ENCODE measurements around the gene STIMATE. TPM values are rescaled to one million over a fixed set of nuclear protein-coding genes. Genes with fewer than 3 reads are reported as not detected.

The STIMATE gene
- total and polyA plus RNA-seq, 4 donors, result 14.0 to 24.4 (median 20.9) TPM

DNA sequence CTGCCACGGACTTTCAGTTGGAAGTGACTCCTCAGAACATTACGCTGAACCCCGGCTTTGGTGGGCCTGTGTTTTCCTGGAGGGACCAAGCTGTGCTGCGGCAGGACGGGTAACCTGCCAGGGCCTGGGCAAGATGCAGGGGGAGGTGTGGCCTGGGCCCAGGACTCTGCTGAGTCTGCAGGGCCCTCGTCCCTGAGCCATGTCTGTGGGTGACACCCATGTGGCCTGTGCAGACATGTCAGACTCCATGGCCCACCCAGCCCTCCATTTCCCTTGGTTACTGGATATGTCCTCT is 107.7 kb downstream of the STIMATE start:
- Histone ChIP-seq H3K9ac (ENCODE audit: low read depth in 1 of 2, low read length in 2 of 2) (no peak overlapping the region), H3K27ac (ENCODE audit: low read depth in 1 of 2, low read length in 2 of 2) (peak overlapping the region; percentile 8 to 26), H3K4me3 (ENCODE audit: low read depth in 1 of 3, low read length in 3 of 3) (no peak overlapping the region), H3K36me3 (ENCODE audit: control insufficient read depth in 4 of 4, insufficient read depth in 3 of 4, low read depth in 1 of 4, low read length in 3 of 4) (peaks cover 4 to 42% (median 30%) of the 10 kb centered on the region in 4 donors), H3K9me3 (ENCODE audit: control insufficient read depth in 4 of 4, low read length in 3 of 4) (no peaks in the 10 kb centered on the region), H3K27me3 (ENCODE audit: control insufficient read depth in 4 of 4, insufficient read depth in 4 of 4, low read length in 3 of 4) (no peaks in the 10 kb centered on the region), H3K4me1 (ENCODE audit: control insufficient read depth in 4 of 4, insufficient read depth in 4 of 4, low read length in 3 of 4) (peaks cover 20 to 93% (median 75%) of the 10 kb centered on the region in 4 donors)
- no peak for DNase-seq (ENCODE audit: low spot score)
- WGBS, result 73% methylated on average over 6 of the region's 6 CpGs
- TF ChIP-seq, protein P1, sequence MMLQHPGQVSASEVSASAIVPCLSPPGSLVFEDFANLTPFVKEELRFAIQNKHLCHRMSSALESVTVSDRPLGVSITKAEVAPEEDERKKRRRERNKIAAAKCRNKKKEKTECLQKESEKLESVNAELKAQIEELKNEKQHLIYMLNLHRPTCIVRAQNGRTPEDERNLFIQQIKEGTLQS (IDR thresholded peaks at IDR 0.05), result no peak
- TF ChIP-seq RXRA (IDR thresholded peaks at IDR 0.05) (no peak), YY1 (IDR thresholded peaks at IDR 0.05) (no peak), SP1 (IDR thresholded peaks at IDR 0.05) (no peak), FOXA2 (IDR thresholded peaks at IDR 0.05) (no peak), RAD21 (IDR thresholded peaks at IDR 0.05) (no peak), HNF4A (conservative IDR thresholded peaks at IDR 0.05) (no peak), HNF4G (IDR thresholded peaks at IDR 0.05) (no peak)
- TF ChIP-seq, protein P2, sequence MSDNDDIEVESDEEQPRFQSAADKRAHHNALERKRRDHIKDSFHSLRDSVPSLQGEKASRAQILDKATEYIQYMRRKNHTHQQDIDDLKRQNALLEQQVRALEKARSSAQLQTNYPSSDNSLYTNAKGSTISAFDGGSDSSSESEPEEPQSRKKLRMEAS (IDR thresholded peaks at IDR 0.05), result no peak

DNA sequence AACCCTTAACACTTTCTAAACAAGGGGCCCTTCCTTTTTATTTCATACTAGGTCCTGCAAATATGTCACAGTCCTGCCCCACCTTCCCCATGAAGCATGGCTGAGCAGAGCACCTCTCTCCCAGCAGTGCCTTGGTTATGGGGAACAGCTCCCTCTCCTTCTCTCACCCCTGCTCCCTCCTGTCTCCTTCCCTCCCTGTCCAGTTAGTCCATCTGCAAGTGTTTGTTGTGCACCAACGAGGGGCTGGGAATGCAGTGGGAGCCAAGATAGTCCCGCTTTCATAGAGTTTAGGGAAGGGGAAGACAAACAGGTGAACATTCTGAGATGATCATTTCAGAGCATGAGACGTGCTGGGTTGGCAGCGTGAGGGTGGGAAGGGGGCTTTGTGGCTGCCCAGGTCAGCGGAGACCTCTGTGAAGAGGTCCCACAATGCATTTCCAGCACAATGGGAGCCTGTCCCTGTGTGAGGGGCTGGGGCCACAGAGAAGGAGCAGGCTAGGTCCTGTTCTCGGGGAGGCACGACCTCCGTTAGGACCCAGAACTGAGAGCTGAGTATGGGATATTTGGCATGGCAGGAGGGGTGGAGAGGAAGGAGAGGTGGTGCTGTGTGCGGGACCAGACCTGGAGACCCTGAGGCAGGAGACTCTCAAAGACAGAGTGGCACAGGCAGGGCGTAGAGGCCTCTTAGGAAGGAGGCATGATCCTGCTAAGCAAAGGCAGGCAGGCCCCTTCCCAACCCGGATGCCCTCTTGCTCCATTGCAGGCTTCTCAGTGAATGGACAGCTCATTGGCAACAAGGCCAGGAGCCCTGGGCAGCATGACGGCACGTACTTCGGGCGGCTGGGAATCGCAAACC is 108.2 kb downstream of the STIMATE start:
- TF ChIP-seq HNF4A (conservative IDR thresholded peaks at IDR 0.05), result no peak
- TF ChIP-seq FOXA2 (IDR thresholded peaks at IDR 0.05), result no peak
- TF ChIP-seq FOXA1 (IDR thresholded peaks at IDR 0.05), result no peak
- TF ChIP-seq EGR1 (IDR thresholded peaks at IDR 0.05; ENCODE audit: low read depth in 2 of 2), result no peak
- TF ChIP-seq JUND (IDR thresholded peaks at IDR 0.05), result no peak
- TF ChIP-seq, protein P3, sequence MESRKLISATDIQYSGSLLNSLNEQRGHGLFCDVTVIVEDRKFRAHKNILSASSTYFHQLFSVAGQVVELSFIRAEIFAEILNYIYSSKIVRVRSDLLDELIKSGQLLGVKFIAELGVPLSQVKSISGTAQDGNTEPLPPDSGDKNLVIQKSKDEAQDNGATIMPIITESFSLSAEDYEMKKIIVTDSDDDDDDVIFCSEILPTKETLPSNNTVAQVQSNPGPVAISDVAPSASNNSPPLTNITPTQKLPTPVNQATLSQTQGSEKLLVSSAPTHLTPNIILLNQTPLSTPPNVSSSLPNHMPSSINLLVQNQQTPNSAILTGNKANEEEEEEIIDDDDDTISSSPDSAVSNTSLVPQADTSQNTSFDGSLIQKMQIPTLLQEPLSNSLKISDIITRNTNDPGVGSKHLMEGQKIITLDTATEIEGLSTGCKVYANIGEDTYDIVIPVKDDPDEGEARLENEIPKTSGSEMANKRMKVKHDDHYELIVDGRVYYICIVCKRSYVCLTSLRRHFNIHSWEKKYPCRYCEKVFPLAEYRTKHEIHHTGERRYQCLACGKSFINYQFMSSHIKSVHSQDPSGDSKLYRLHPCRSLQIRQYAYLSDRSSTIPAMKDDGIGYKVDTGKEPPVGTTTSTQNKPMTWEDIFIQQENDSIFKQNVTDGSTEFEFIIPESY (IDR thresholded peaks at IDR 0.05), result no peak
- no peak for TF ChIP-seq HNF4G (IDR thresholded peaks at IDR 0.05)
- TF ChIP-seq RAD21 (IDR thresholded peaks at IDR 0.05), result no peak
- TF ChIP-seq SP1 (IDR thresholded peaks at IDR 0.05), result no peak
- no peak for TF ChIP-seq NR2F2 (IDR thresholded peaks at IDR 0.05)
- TF ChIP-seq YY1 (IDR thresholded peaks at IDR 0.05), result no peak
- TF ChIP-seq, protein P4, sequence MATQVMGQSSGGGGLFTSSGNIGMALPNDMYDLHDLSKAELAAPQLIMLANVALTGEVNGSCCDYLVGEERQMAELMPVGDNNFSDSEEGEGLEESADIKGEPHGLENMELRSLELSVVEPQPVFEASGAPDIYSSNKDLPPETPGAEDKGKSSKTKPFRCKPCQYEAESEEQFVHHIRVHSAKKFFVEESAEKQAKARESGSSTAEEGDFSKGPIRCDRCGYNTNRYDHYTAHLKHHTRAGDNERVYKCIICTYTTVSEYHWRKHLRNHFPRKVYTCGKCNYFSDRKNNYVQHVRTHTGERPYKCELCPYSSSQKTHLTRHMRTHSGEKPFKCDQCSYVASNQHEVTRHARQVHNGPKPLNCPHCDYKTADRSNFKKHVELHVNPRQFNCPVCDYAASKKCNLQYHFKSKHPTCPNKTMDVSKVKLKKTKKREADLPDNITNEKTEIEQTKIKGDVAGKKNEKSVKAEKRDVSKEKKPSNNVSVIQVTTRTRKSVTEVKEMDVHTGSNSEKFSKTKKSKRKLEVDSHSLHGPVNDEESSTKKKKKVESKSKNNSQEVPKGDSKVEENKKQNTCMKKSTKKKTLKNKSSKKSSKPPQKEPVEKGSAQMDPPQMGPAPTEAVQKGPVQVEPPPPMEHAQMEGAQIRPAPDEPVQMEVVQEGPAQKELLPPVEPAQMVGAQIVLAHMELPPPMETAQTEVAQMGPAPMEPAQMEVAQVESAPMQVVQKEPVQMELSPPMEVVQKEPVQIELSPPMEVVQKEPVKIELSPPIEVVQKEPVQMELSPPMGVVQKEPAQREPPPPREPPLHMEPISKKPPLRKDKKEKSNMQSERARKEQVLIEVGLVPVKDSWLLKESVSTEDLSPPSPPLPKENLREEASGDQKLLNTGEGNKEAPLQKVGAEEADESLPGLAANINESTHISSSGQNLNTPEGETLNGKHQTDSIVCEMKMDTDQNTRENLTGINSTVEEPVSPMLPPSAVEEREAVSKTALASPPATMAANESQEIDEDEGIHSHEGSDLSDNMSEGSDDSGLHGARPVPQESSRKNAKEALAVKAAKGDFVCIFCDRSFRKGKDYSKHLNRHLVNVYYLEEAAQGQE (IDR thresholded peaks at IDR 0.05), result no peak
- TF ChIP-seq, protein P2 (IDR thresholded peaks at IDR 0.05), result no peak
- TF ChIP-seq, protein P5, sequence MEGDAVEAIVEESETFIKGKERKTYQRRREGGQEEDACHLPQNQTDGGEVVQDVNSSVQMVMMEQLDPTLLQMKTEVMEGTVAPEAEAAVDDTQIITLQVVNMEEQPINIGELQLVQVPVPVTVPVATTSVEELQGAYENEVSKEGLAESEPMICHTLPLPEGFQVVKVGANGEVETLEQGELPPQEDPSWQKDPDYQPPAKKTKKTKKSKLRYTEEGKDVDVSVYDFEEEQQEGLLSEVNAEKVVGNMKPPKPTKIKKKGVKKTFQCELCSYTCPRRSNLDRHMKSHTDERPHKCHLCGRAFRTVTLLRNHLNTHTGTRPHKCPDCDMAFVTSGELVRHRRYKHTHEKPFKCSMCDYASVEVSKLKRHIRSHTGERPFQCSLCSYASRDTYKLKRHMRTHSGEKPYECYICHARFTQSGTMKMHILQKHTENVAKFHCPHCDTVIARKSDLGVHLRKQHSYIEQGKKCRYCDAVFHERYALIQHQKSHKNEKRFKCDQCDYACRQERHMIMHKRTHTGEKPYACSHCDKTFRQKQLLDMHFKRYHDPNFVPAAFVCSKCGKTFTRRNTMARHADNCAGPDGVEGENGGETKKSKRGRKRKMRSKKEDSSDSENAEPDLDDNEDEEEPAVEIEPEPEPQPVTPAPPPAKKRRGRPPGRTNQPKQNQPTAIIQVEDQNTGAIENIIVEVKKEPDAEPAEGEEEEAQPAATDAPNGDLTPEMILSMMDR (IDR thresholded peaks at IDR 0.05; ENCODE audit: low read depth, low read length, missing input control), result no peak
- no peak for TF ChIP-seq GABPA (IDR thresholded peaks at IDR 0.05 in 1 of 2, conservative IDR thresholded peaks at IDR 0.05 in 1 of 2)
- TF ChIP-seq, protein P1 (IDR thresholded peaks at IDR 0.05), result no peak
- TF ChIP-seq TAF1 (conservative IDR thresholded peaks at IDR 0.05), result no peak
- no peak for TF ChIP-seq RXRA (IDR thresholded peaks at IDR 0.05)
- Histone ChIP-seq H3K27me3 (ENCODE audit: control insufficient read depth in 4 of 4, insufficient read depth in 4 of 4, low read length in 3 of 4) (no peaks in the 10 kb centered on the region), H3K36me3 (ENCODE audit: control insufficient read depth in 4 of 4, insufficient read depth in 3 of 4, low read depth in 1 of 4, low read length in 3 of 4) (peaks cover 7 to 42% (median 31%) of the 10 kb centered on the region in 4 donors), H3K9me3 (ENCODE audit: control insufficient read depth in 4 of 4, low read length in 3 of 4) (no peaks in the 10 kb centered on the region), H3K4me1 (ENCODE audit: control insufficient read depth in 4 of 4, insufficient read depth in 4 of 4, low read length in 3 of 4) (peaks cover 20 to 95% (median 78%) of the 10 kb centered on the region in 4 donors), H3K9ac (ENCODE audit: low read depth in 1 of 2, low read length in 2 of 2) (no peak overlapping the region), H3K27ac (ENCODE audit: low read depth in 1 of 2, low read length in 2 of 2) (peak overlapping the region; percentile 26 to 36), H3K4me3 (ENCODE audit: low read depth in 1 of 3, low read length in 3 of 3) (no peak overlapping the region)
- DNase-seq (ENCODE audit: low spot score), result no peak
- WGBS, result 75% methylated on average over 16 of the region's 16 CpGs
